Neural cell (in vitro differentiated cells): ENCODE results near the gene CA12. TPM values are rescaled to one million over a fixed set of nuclear protein-coding genes. Genes with fewer than 3 reads are reported as not detected.
"Not testable (repeated sequence)": the region's sequence is repeated elsewhere in the genome, so short reads cannot be mapped to it uniquely, and the experiment has no call there.

Experiments used
- H2AFZ ChIP-seq: fragments of 200-600, 300-800 bp; sonication (generic), shearing (Covaris generic); 2 replicates; pipeline ENCODE4 v1.6.0; 2014; ENCODE audit warnings: low read depth, mild to moderate bottlenecking, antibody characterized with exemption, low read length, moderate library complexity
- H3F3A ChIP-seq: fragments of 200-600 bp; shearing (Covaris generic); 2 replicates; pipeline ENCODE4 v1.6.1; 2016; ENCODE audit warnings: mild to moderate bottlenecking, moderate library complexity, mixed read lengths, antibody characterized with exemption, low read length; ENCODE audit not compliant: insufficient read depth, poor library complexity, severe bottlenecking
- H3K27ac ChIP-seq: fragments of 200-600, 300-800 bp; sonication (generic), shearing (Covaris generic); 2 replicates; pipeline ENCODE4 v1.5.1; 2014; ENCODE audit warnings: mild to moderate bottlenecking, low read length, moderate library complexity
- H3K27me3 ChIP-seq: fragments of 300-800, 200-600 bp; sonication (generic), shearing (Covaris generic); 2 replicates; pipeline ENCODE4 v1.6.0; 2014; ENCODE audit warnings: mild to moderate bottlenecking, low read depth, low read length, moderate library complexity; ENCODE audit not compliant: insufficient read depth
- H3K36me3 ChIP-seq: fragments of 300-800, 200-600 bp; sonication (generic), shearing (Covaris generic); 2 replicates; pipeline ENCODE4 v1.5.1; 2014; ENCODE audit warnings: mild to moderate bottlenecking, antibody characterized with exemption, low read length, moderate library complexity; ENCODE audit not compliant: insufficient read depth
- H3K4me2 ChIP-seq: fragments of 300-800, 200-600 bp; sonication (generic), shearing (Covaris generic); 2 replicates; pipeline ENCODE4 v1.6.0; 2014; ENCODE audit warnings: mild to moderate bottlenecking, low read length
- H3K4me3 ChIP-seq: fragments of 300-800, 200-600 bp; sonication (generic), shearing (Covaris generic); 2 replicates; pipeline ENCODE4 v1.5.1; 2014; ENCODE audit warnings: mild to moderate bottlenecking, low read length, moderate library complexity
- H3K79me2 ChIP-seq: fragments of 200-600 bp; shearing (Covaris generic); replicated peaks from 2 replicates; pipeline ENCODE4 v1.6.0; 2014; ENCODE audit warnings: mild to moderate bottlenecking, low read length, moderate library complexity; ENCODE audit not compliant: insufficient read depth
- H3K9ac ChIP-seq: fragments of 300-800, 200-600 bp; sonication (generic), shearing (Covaris generic); 2 replicates; pipeline ENCODE4 v1.6.1; 2016; ENCODE audit warnings: mild to moderate bottlenecking, low read length, mixed read lengths
- H3K9me2 ChIP-seq: fragments of 200-600 bp; shearing (Covaris generic); 2 replicates; pipeline ENCODE4 v1.6.1; 2016; ENCODE audit warnings: mild to moderate bottlenecking, low read length, mixed read lengths; ENCODE audit not compliant: insufficient read depth
- H3K9me3 ChIP-seq: fragments of 200-600, 300-800 bp; sonication (generic), shearing (Covaris generic); 2 replicates; pipeline ENCODE4 v1.6.1; 2016; ENCODE audit warnings: mild to moderate bottlenecking, mixed run types, low read length, moderate library complexity, mixed read lengths
- H4K20me1 ChIP-seq: fragments of 200-600 bp; shearing (Covaris generic); 2 replicates; pipeline ENCODE4 v1.6.1; 2016; ENCODE audit warnings: mild to moderate bottlenecking, mixed run types; ENCODE audit not compliant: insufficient read depth
- EP300 ChIP-seq: fragments of 450-650 bp; conservative IDR thresholded peaks from 2 replicates; pipeline ENCODE4 v1.6.1; 2014; ENCODE audit warnings: antibody characterized with exemption, mild to moderate bottlenecking, moderate library complexity; ENCODE audit not compliant: poor library complexity, severe bottlenecking
- EZH2 ChIP-seq: fragments of 200-600, 300-800 bp; shearing (Covaris generic), sonication (generic); IDR thresholded peaks from 2 replicates; pipeline ENCODE4 v1.6.1; 2014; ENCODE audit warnings: antibody characterized with exemption, low read length, borderline replicate concordance, mild to moderate bottlenecking; ENCODE audit not compliant: insufficient read depth, poor library complexity, severe bottlenecking
- MXI1 ChIP-seq: fragments of 450-650 bp; conservative IDR thresholded peaks from 2 replicates; pipeline ENCODE4 v1.6.1; 2014; ENCODE audit warnings: antibody characterized with exemption, mild to moderate bottlenecking; ENCODE audit not compliant: poor library complexity, severe bottlenecking
- POLR2AphosphoS5 ChIP-seq: IDR thresholded peaks from 2 replicates; pipeline ENCODE4 v1.6.1; 2012
- RAD21 ChIP-seq: fragments of 450-650 bp; conservative IDR thresholded peaks from 2 replicates; pipeline ENCODE4 v1.6.1; 2014; ENCODE audit warnings: antibody characterized with exemption, mild to moderate bottlenecking, moderate library complexity
- SMC3 ChIP-seq: fragments of 450-650 bp; conservative IDR thresholded peaks from 2 replicates; pipeline ENCODE4 v1.6.1; 2014; ENCODE audit warnings: antibody characterized with exemption, mild to moderate bottlenecking, moderate library complexity; ENCODE audit not compliant: poor library complexity
- TAF1 ChIP-seq: IDR thresholded peaks from 2 replicates; pipeline ENCODE4 v1.6.1; 2012; ENCODE audit warnings: low read depth
- polyA plus RNA-seq: library from polyadenylated mRNA; depleted of rRNA; stranded (reverse); fragments of >200 nt; gene quantifications from 2 replicates; pipeline ENCODE4 v1.2.3, GENCODE V29; 2014
- TF ChIP-seq, protein P1 (sequence below): fragments of 450-650 bp; IDR thresholded peaks from 2 replicates; pipeline ENCODE4 v1.5.1; 2014; ENCODE audit warnings: antibody characterized with exemption, mild to moderate bottlenecking, moderate library complexity; ENCODE audit not compliant: poor library complexity, severe bottlenecking
- TF ChIP-seq, protein P2 (sequence below): IDR thresholded peaks from 2 replicates; pipeline ENCODE4 v1.6.1; 2012; ENCODE audit warnings: borderline replicate concordance

Gene CA12
- polyA plus RNA-seq, 1 donor from 2014 or later, result 0.11 TPM

DNA sequence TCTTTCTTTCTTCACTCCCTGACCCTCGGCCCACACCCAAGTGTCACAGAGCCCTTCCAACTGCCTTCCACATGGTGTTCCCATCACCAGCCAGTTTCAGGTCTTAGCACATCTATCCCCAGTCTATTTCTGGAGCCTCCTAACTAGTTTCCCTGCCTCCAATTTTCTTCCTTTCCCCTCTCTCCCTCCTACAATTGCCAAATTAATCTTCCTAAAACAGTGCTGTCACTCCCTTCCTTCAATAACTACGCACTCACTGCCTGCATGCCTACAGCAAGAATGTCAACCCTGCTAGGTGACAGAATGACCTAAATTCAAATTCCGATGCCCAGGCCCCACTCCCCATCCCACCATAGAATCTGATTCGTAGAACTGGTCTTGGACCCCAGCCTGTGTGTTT, 36.1 kb upstream of the CA12 start:
- Histone ChIP-seq H2AFZ (no peak overlapping the region), H3K9me2 (no peaks in the 10 kb centered on the region)
- TF ChIP-seq POLR2AphosphoS5 (no peak), MXI1 (no peak), RAD21 (no peak), TAF1 (no peak), EP300 (no peak), SMC3 (no peak), EZH2 (no peak)
- TF ChIP-seq, protein P1, sequence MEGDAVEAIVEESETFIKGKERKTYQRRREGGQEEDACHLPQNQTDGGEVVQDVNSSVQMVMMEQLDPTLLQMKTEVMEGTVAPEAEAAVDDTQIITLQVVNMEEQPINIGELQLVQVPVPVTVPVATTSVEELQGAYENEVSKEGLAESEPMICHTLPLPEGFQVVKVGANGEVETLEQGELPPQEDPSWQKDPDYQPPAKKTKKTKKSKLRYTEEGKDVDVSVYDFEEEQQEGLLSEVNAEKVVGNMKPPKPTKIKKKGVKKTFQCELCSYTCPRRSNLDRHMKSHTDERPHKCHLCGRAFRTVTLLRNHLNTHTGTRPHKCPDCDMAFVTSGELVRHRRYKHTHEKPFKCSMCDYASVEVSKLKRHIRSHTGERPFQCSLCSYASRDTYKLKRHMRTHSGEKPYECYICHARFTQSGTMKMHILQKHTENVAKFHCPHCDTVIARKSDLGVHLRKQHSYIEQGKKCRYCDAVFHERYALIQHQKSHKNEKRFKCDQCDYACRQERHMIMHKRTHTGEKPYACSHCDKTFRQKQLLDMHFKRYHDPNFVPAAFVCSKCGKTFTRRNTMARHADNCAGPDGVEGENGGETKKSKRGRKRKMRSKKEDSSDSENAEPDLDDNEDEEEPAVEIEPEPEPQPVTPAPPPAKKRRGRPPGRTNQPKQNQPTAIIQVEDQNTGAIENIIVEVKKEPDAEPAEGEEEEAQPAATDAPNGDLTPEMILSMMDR, result no peak
- TF ChIP-seq, protein P2, sequence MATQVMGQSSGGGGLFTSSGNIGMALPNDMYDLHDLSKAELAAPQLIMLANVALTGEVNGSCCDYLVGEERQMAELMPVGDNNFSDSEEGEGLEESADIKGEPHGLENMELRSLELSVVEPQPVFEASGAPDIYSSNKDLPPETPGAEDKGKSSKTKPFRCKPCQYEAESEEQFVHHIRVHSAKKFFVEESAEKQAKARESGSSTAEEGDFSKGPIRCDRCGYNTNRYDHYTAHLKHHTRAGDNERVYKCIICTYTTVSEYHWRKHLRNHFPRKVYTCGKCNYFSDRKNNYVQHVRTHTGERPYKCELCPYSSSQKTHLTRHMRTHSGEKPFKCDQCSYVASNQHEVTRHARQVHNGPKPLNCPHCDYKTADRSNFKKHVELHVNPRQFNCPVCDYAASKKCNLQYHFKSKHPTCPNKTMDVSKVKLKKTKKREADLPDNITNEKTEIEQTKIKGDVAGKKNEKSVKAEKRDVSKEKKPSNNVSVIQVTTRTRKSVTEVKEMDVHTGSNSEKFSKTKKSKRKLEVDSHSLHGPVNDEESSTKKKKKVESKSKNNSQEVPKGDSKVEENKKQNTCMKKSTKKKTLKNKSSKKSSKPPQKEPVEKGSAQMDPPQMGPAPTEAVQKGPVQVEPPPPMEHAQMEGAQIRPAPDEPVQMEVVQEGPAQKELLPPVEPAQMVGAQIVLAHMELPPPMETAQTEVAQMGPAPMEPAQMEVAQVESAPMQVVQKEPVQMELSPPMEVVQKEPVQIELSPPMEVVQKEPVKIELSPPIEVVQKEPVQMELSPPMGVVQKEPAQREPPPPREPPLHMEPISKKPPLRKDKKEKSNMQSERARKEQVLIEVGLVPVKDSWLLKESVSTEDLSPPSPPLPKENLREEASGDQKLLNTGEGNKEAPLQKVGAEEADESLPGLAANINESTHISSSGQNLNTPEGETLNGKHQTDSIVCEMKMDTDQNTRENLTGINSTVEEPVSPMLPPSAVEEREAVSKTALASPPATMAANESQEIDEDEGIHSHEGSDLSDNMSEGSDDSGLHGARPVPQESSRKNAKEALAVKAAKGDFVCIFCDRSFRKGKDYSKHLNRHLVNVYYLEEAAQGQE, result no peak

DNA sequence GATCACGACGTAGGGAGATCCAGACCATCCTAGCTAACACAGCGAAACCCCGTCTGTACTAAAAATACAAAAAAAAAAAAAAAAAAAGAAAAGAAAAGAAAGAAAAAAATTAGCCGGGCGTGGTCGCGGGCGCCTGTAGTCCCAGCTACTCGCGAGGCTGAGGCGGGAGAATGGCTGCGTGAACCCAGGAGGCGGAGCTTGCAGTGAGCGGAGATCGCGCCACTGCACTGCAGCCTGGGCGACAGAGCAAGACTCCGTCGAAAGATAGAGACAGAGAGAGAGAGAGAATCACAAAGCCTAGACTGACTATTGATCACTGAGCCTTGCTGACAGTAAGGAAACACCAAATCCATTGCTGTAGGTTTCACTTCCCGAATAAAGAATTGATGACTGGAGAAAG, 35.6 kb upstream of the CA12 start:
- H3K9me3 ChIP-seq, H4K20me1 ChIP-seq, H3K36me3 ChIP-seq, H3K27me3 ChIP-seq, H3K4me2 ChIP-seq, H3K27ac ChIP-seq, H3K4me3 ChIP-seq, H3K79me2 ChIP-seq, H3K9ac ChIP-seq, H2AFZ ChIP-seq, H3K9me2 ChIP-seq, H3F3A ChIP-seq: not testable (repeated sequence)

More for the DNA sequence above, 36.1 kb upstream of the CA12 start:
- no peaks in the 10 kb centered on the region for H4K20me1 ChIP-seq
- no peak overlapping the region for H3K27ac ChIP-seq
- no peak overlapping the region for H3K4me3 ChIP-seq
- no peak overlapping the region for H3K4me2 ChIP-seq
- no peaks in the 10 kb centered on the region for H3K27me3 ChIP-seq
- no peaks in the 10 kb centered on the region for H3F3A ChIP-seq
- no peaks in the 10 kb centered on the region for H3K9me3 ChIP-seq
- H3K9ac ChIP-seq, result no peak overlapping the region
- no peaks in the 10 kb centered on the region for H3K79me2 ChIP-seq
- no peaks in the 10 kb centered on the region for H3K36me3 ChIP-seq

DNA sequence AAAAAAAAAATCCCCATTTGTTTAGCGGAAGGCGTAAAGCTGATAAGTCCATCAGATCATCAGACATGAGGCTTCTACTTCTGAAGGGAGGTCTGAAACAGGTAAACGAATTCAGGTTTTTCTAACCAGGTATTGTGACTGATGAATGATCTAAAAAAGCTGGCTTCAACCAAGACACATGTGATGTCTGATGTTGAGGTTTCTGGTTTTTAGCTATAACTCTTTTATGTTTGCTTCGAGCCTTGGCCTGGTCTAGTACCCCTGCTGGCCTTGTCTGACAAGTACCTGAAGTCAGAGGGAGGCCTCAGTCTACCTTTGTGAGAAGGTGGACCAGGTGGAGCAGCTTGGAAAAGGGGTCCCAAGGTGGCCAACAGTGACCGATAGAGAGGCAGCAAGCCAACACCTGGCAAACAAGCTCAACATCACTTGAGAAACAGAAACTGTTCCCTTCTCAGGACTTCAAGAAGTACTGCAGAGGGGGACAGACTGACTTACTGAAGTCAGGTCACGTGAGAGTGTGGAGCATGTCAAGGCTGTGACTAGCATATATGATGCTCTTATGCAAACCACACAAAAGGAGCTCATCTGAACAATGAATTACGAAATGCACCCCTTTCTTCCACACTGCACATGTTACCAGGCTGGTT, 33.0 kb upstream of the CA12 start:
- no peaks in the 10 kb centered on the region for H3K36me3 ChIP-seq
- H3K4me2 ChIP-seq, result no peak overlapping the region
- no peaks in the 10 kb centered on the region for H3K27me3 ChIP-seq
- no peaks in the 10 kb centered on the region for H3K9me3 ChIP-seq
- no peaks in the 10 kb centered on the region for H3K9me2 ChIP-seq
- no peak overlapping the region for H3K27ac ChIP-seq
- TF ChIP-seq MXI1, result no peak
- TF ChIP-seq POLR2AphosphoS5, result no peak
- TF ChIP-seq, protein P2, result no peak
- TF ChIP-seq, protein P1, result no peak
- no peak for TF ChIP-seq EP300
- no peak for TF ChIP-seq RAD21
- TF ChIP-seq EZH2, result no peak
- TF ChIP-seq TAF1, result no peak
- TF ChIP-seq SMC3, result no peak
- H3K9ac ChIP-seq, result no peak overlapping the region
- no peaks in the 10 kb centered on the region for H4K20me1 ChIP-seq
- no peaks in the 10 kb centered on the region for H3K79me2 ChIP-seq
- H3K4me3 ChIP-seq, result no peak overlapping the region
- H3F3A ChIP-seq, result no peaks in the 10 kb centered on the region
- H2AFZ ChIP-seq, result no peak overlapping the region
